HG03521 (cell line): ENCODE measurements around the gene NRP1.
"Not testable (repeated sequence)": the region's sequence is repeated elsewhere in the genome, so short reads cannot be mapped to it uniquely, and the experiment has no call there.

Experiments used
- ATAC-seq: cut with Tn5 transposase; IDR thresholded peaks from one replicate; pipeline ENCODE4 v1.9.1; 2021; ENCODE audit warnings: mild to moderate bottlenecking, moderate library complexity; ENCODE audit not compliant: unreplicated experiment

The NRP1 gene

GRCh38 chr10:33334153-33334804 lies at the start of gene NRP1:
Gene NRP1, minus strand, starts transcription at chr10:33334667. Its CDS starts 285 bp downstream, at chr10:33334382.
- ATAC-seq: no peak

GRCh38 chr10:33384201-33384600 lies 49.7 kb upstream of the NRP1 start:
- not testable (repeated sequence) for ATAC-seq

GRCh38 chr10:33382921-33383713 lies 48.6 kb upstream of the NRP1 start:
- ATAC-seq: no peak

GRCh38 chr10:33382216-33382600 lies 47.7 kb upstream of the NRP1 start:
- no peak for ATAC-seq

GRCh38 chr10:33381451-33382215 lies 47.2 kb upstream of the NRP1 start:
- ATAC-seq: no peak

- ATAC-seq: no peak
Observed at GRCh38 chr10:33377658-33378025, 43.2 kb upstream of the NRP1 start.

- ATAC-seq: no peak
Observed at GRCh38 chr10:33376976-33377657, 42.6 kb upstream of the NRP1 start.

- no peak for ATAC-seq
Observed at GRCh38 chr10:33376476-33376875, 42.0 kb upstream of the NRP1 start.

- no peak for ATAC-seq
Observed at GRCh38 chr10:33373263-33373662, 38.8 kb upstream of the NRP1 start.

GRCh38 chr10:33371234-33371633 lies 36.8 kb upstream of the NRP1 start:
- ATAC-seq: no peak

- ATAC-seq: no peak
Observed at GRCh38 chr10:33370434-33370930, 36.0 kb upstream of the NRP1 start.

- ATAC-seq: no peak
Observed at GRCh38 chr10:33368086-33368485, 33.6 kb upstream of the NRP1 start.

GRCh38 chr10:33365871-33366411 lies 31.5 kb upstream of the NRP1 start:
- no peak for ATAC-seq

GRCh38 chr10:33365301-33365700 lies 30.8 kb upstream of the NRP1 start:
- ATAC-seq: no peak

- no peak for ATAC-seq
Observed at GRCh38 chr10:33363106-33363505, 28.6 kb upstream of the NRP1 start.

GRCh38 chr10:33358016-33358415 lies 23.5 kb upstream of the NRP1 start:
- ATAC-seq: no peak

- no peak for ATAC-seq
Observed at GRCh38 chr10:33355274-33355673, 20.8 kb upstream of the NRP1 start.

- ATAC-seq: no peak
Observed at GRCh38 chr10:33353853-33354252, 19.4 kb upstream of the NRP1 start.

GRCh38 chr10:33353334-33353733 lies 18.9 kb upstream of the NRP1 start:
- ATAC-seq: no peak

- no peak for ATAC-seq
Observed at GRCh38 chr10:33352615-33353014, 18.1 kb upstream of the NRP1 start.

GRCh38 chr10:33352175-33352574 lies 17.7 kb upstream of the NRP1 start:
- ATAC-seq: no peak
